Stimulated activated CD4-positive, alpha-beta T cell treated with anti-CD3 and anti-CD28 coated beads, Interleukin-1b, Interleukin-23, amount 100 ng/mL, for 1 hour (primary cell): Measurements from ENCODE around the gene PRPF31.

Source experiments
- DNase-seq, 2 donors: peaks; one replicate each; pipeline ENCODE4 v3.0.0-alpha.2; 2020; ENCODE audit warnings: low read depth in 2 of 2

PRPF31 gene

DNA sequence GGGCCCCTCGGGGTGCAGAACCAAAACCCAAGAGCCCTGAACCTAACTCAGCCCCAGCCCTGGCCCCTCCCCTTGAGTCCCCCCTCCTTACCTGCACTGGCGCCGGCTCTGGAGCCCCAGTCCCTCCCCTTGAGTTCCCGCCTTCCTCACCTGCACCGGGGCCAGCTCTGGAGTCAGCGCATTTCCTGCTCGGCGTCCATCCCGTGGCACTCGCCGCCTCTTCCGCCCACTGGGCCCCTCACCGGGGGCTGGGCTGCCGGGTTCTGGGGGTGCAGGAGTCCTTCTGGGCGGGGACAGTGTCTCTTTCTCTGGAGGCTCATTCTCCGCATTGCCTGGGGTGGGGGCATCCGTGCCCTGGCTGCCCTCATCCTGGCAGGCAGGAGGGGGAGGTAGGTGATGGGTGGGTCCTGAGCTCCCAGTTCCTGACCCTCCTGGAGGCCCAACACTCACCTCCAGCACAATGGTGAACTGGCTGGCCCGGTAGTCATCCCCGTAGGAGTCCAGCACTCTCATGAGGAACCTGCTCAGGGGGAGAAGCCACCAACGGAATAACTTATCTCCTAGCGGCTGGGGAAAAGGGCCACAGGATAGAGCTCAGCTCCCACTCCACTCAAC is 7.6 kb upstream of the PRPF31 start:
- no peak for DNase-seq

DNA sequence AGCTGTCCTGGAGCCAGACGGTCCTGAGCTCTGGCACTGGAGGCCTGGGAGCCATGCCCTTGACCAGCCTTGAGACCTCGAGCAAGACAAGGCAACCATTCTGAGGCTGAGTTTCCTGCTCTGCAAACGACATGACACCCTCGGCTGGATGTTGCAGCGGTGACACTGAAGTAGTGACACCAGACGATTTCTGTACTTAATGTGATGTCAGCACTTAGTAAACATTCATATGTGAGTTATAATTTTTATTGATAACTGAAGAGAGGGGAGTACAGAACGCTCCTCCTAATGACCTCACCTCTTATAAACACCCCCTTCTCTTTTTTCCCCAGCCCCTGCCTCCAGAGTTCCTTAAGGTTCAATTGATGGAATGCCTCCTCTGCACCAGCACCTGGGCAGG is 7.1 kb upstream of the PRPF31 start:
- DNase-seq = no peak

DNA sequence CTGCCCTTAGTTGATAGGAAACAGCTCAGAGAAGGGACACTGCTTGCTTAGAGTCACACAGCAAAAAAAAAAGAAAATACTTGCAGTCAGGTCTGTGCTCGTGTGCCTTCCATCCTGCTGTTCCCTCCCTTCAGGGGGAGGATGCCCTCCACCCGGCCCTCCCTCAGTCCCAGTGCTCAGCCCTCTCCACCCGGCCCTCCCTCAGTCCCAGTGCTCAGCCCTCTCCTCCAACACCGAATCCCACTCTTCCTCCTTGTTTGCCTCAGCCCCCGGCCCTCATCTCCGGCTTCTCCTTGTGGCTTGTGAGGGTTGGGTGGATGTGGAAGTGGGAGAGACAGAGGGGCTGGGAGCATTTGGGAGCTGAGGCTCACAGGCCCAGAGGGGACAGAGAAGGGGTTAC is 5.9 kb upstream of the PRPF31 start:
- DNase-seq = no peak

DNA sequence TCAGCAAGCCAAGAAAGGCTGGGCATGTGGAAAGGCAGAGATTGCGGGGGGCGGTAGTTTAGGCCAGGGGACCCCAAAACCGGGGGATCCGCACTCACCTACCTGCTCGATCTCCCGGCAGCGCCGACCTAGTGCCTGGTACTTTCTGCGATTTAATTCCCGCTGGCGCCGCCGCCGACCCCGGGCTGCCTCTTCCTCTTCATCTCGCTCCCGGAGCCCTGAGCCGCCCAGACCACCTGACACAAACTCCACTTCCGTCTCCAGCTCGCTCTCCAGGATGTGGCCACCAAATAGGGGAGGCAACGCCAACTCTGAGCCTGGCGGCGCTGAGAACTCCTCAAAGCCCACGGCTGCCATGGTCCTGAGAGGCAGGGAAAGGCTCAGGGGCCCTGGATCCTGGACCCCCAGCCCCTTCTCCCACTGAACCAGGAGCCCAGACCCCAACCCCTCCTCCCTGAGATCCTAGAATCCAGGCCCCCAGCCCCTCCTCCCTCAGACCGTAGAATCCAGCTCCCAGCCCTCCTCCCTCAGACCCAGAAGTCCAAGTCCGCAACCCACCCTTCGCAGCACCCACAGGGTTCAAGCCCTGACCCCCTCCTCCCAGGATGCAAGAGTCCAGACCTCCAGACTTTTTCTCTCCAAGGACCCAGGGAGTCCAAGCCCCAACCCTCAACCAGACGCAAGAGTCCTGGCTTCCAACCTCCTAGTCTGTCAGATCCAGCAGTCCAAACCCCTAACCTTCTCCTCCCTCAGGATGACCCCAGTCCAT is 1.0 kb upstream of the PRPF31 start:
- DNase-seq = no peak

DNA sequence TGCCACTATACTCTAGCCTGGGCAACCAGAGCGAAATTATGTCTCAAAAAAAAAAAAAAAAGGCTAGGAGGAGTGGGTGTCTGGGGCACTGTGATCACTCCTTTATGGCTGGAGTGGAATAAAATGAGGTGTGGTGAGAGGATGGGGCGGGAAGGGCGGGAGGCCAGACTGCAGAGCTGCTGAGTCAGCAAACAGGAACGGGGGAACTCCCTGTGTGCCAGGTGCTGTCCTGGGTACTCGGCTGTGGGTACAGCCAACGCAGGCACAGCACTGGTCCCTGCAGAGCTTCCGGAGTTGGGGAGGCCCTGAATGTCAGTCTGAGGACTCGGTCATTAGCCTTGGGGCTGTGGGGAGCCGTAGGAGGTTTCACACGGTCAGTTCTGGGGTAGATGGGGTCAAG is 5.7 kb downstream of the PRPF31 start:
- no peak for DNase-seq

DNA sequence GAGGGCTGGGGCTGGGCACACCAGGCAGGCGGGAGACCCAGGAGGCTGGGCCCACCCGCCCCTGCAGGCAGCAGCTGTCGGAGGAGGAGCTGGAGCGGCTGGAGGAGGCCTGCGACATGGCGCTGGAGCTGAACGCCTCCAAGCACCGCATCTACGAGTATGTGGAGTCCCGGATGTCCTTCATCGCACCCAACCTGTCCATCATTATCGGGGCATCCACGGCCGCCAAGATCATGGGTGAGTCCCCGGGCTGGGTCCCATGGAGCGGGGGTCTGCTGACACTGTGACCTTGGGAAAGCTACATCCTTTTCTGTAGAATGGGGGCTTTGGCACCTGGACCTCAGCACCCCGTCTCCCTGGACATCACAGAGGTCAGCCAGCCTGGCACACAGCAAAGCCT is 8.1 kb downstream of the PRPF31 start:
- no peak for DNase-seq

DNA sequence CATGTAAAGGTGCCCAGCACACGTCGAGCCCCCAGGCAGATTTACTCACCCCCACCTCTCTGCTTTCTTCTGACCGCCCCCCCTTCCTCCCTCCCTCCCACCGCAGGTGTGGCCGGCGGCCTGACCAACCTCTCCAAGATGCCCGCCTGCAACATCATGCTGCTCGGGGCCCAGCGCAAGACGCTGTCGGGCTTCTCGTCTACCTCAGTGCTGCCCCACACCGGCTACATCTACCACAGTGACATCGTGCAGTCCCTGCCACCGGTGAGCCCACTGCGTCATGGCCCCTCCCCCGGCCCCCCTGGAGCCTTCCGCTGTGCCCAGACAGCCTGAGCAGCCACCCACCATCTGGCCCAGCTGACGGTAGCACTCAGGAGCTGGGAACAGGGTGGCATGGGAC is 8.8 kb downstream of the PRPF31 start:
- DNase-seq = no peak

DNA sequence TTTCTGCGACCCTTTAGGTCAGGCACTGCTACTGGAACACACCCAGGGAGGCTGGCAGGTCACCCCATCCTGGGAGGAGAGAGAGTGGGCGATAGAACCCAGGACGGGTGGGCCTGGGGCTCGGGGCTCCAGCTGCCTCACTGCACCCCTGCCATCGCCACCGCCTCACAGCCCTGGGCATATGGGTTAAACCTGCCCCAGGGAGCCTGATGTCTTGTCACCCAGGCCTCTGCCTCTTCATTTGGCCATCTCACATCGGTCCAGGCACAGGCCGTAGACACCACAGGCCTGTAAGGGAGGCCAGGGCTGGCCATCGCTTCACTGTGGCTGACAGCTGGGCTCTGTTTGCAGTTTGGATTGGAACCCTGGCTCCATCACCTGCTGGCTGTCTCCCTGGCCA is 10.2 kb downstream of the PRPF31 start:
- no peak for DNase-seq

DNA sequence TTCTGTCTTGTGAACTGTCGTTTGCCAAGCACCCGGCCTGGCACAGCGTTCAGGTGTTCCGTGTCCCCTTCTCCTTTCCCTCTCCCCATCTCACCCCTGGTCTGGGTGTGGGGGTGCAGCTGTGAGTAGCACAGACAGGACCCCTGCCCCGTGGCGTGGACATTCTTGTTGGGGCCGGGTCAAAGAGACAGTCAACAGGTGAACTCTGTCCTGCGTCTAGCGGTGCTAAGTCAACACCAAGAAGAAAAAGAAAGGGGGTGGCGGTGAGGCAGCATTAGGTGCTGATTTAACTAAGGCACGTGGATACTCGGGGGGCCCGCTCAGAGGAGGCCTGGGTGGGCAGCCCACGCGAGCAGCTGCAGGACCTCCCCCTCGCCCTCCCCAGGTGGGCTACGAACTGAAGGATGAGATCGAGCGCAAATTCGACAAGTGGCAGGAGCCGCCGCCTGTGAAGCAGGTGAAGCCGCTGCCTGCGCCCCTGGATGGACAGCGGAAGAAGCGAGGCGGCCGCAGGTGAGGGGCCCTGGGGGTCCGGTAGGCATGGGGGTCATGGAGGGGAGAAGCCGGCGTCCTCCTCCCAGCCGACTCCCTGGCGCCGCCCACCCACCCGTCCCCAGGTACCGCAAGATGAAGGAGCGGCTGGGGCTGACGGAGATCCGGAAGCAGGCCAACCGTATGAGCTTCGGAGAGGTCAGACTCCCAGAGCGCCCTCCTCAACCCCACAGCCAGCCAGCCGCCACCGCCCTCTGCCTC is 12.3 kb downstream of the PRPF31 start:
- no peak for DNase-seq

DNA sequence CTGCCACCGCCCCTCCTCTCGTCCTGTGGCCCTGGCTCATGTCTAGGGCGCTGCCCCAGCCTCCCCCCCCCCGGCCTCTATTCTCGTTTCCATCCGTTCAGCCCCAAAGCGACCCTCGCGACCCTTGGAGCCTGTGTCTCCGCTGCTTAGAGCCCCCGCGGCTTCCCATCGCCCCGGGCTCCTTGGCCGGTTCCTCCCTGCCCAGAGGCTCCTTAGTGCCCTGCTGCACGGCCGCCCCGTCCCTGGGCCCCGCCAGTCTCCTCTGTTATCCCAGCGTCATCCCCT is 12.8 kb downstream of the PRPF31 start:
- no peak for DNase-seq

DNA sequence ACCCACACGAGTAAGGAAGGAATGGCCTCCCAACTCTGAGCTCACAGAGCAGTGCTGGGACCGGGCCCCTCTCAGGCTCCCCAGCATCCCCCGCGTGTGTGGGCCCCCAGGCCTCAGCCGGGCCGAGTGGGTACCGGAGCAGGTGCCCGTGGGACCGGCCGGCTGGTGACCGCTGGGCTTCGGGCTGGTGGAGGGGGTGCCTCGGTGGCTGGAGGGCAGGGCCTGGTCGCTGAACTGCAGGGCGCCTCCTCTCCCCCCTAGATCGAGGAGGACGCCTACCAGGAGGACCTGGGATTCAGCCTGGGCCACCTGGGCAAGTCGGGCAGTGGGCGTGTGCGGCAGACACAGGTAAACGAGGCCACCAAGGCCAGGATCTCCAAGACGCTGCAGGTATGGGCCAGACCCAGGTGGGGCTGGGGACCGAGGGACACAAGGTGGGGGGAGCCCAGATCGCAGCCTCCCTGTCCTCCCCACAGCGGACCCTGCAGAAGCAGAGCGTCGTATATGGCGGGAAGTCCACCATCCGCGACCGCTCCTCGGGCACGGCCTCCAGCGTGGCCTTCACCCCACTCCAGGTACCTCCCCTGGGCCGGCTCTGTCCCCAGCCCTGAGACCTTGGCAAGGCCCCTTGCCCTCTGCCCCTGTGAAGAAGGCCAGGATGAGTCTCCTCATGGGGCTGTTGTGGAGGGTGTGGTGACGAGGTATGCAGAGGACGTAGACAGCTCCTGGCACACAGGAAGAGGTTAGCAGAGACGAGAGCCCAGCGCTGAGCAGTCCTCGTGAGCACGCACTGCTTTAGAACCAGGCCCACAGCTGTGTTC is 13.5 kb downstream of the PRPF31 start:
- DNase-seq = no peak

DNA sequence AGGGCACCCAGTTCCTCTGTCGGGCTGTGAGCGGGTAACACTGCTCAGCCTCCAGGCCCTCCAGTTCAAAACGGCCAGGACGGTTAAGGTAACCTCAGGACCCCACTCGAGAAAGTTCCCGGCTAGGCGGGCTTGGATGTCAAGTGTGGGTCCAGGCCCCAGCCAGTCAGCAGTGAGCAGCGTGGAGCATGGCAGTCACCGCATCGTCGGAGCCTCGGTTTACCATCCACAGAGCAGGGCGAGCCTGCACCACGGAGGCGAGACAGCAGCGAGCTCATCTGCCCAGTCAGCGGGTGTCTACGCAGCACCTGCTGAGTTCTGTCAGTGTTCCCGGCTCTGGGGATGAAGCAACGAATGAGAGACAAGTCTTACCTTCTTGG is 14.1 kb downstream of the PRPF31 start:
- no peak for DNase-seq

DNA sequence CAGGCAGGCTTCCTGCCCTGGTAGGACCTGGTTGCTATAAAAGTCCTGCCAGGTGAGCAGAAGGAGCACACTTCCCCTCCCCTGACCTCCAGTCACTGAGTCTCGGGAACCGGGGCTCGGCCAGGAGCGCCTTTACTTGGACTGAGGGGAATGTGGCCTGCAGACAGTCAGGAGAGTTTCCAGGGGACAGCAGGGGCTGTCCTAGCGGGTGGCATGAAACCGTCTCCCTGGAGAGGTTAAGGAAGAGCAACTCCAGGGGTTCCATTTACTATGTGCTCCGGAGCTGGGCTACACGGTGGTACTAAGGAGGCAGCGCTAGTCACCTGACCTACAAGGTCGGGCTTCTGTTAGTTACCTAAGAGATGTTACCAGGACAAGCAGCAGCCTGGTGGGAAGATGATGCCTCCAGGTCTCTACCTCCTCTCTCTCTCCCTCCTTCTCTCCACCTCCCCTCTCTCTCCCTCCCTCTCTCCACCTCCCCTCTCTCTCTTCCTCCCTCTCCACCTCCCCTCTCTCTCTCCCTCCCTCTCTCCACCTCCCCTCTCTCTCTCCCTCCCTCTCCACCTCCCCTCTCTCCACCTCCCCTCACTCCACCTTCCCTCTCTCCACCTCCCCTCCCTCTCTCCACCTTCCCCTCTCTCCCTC is 17.9 kb downstream of the PRPF31 start:
- no peak for DNase-seq

DNA sequence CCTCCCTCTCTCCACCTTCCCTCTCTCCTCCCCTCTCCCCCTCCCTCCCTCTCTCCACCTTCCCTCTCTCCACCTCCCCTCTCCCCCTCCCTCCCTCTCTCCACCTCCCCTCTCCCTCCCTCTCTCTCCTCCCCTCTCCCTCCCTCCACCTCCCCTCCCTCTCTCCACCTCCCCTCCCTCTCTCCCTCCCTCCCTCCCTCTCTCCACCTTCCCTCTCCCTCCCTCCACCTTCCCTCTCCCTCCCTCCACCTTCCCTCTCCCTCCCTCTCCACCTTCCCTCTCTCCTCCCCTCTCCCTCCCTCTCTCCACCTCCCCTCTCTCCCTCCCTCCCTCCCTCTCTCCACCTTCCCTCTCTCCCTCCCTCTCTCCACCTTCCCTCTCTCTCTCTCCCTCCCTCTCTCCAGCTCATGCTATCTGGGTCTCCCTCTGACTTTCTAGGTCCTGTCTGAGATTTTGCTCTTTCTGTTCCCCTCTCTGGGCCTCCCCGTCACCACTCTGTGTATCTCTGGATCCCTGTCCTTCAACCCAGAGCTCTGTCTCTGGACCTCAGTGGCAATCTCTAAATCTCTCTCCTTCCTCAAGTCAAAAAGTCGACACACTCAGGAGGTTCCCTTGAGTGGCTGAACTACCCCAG is 18.5 kb downstream of the PRPF31 start:
- no peak for DNase-seq

DNA sequence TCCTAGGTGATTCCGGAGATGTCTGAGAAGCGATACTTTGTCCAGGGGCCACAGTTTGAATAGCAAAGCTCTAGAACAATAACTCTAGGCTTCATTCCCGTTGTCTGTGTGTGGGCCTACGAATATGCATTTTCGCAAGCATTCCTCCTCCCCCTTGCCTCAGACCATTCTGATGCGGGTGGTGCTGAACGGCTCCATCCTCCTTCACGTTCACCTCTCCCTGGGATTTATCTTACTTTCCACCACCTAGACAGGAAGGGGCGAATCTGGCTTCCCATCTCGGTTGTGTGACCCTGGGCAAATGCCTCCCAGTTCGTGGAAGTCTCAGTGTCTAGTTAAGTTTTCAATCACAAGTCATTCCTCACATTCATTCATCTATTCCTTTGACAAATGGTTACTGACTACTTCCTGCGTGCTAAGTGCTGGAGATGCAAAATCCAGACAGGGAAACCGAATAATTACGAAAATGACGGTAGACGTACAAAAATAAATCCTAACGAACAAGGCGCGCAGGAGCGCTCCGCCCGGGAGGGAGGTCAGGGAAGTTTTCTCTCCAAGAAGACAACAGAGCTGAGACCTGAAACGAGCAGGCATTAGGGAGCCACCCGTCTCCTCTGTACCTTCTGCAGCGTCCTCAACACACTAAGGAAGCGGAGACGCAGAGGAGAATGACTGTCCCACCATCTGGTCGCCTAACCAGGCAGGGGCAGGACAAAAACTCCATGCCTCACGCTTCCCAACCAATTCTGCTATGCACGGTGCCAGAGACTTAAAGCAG is 20.7 kb downstream of the PRPF31 start:
- DNase-seq = no peak

DNA sequence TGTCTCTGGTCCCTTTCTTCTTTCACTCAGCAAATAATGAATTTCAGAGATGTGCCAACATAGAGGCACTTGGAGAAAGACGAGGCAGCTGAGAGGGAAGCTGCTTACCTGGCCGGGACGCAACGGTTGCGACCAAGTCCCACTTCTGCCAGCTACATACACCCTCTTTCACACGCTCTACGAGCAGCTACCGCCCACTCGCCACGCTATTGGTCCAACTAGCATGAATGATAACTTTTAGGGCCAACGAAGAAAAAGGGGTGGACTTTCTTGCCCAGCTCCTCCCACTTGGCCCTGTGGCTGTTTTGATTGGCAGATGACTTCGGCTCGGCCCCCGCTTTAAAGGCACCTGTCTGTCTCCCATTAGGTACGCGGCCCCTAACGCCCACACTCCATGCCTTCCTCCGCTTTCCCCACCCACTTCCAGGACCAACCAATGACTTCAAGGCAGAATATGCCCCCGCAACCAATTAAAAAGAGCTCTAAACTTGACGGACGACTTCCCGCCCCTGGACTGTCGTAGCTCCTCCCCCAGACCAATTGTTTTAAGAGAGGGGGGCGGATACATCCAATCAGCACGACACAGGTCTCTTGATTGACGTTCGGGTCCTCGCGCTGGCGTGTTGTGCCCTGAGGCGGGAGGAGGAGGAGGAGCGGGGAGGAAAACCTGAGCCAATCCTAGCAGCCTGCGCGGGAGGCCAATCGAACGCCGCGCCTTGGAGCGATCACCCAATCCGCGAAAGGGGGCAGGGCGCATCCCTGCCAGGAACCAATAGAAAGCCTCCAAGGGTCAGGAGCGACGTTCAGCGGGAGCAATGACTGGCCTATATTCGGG is 21.5 kb downstream of the PRPF31 start:
- DNase-seq = peak; percentile 90 to 99

DNA sequence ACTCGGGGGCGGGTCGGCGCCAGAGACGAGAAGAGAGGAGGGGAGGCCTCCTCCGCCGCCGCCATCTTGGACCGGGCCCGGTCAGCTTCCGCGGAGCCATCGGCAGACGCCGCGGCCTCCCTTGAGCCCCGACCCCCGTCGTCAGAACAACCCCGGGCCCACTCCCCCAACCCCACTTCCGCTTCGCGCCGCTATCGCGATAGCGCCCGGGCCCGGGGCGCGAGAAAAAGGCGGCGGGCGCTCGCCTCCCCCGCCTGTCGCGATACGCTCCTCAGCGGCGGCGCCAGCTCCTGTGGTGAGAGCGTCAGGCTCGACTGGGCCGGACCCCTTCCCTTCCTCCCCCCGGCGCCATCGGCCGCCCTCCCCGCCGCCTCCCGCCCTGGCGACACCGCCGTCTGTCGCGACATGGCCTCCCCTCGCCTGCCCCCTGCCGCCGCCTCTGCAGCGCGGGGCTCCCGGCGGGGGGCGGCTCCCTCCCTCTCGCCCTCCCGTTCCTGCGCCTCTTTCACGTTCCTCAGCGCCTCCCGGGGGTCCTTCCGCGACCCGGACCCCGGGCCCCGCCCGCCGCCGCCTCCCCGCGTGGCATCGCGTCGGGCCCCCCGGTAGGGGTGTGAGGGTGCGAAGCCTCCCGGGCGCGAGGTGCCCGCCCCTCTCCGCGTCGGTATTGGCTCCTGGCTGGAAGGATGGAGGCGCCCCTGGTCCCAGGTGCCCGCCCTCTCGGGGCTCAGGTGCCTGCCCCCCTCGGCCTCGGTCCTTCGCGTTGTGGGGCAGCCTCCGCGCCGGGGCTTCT is 22.3 kb downstream of the PRPF31 start, which contains the start of gene CNOT3:
Gene CNOT3, plus strand, starts transcription at position 64 of the 790 bp plus-strand sequence. CDS start 5,217 bp downstream, outside the sequence.
- no peak for DNase-seq

DNA sequence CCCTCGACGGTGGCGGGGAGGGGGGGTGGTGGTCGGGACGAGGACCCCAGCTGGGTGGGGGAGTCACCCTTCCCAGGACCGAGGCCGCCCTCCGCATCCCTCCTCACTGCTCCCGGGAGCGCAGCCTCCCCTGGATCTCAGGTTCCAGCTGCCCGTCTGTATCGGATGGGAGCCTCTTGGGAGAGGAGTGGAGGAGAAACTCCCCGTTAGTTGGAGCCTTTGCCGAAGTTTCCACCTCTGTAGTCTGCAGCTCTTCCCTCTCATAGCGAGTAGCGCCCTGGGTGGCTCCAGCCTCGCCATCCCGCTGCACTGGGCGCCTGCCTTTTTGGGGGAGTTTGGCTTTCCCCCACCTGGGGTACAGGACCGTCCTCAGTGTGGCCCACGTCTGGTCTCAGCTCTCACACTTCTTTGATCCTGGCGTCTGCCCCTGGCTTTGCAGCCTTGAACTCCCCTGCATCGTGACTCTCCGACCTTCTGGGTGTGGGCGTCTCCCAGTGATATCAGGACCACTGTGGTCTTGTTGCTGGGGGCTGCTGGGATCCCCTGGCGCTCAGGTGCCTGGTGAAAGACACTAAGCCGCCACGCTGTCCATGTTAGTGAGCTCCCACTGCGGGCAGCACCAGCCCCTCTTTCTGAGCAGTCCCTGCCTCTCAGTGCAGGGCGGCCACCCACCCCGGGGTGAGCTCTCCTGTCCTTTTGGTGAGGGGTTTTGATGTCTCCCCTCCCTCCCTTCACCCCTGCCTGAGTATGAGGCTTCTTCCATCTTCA is 23.1 kb downstream of the PRPF31 start:
- DNase-seq = no peak
